Measurements from ENCODE around the gene KIFC3. TPM values are rescaled to one million over a fixed set of nuclear protein-coding genes. Genes with fewer than 3 reads are reported as not detected.
"Not testable (repeated sequence)": the region's sequence is repeated elsewhere in the genome, so short reads cannot be mapped to it uniquely, and the experiment has no call there.

The KIFC3 gene
- total RNA-seq, 6 donors from 2014 or later, result 82.6 to 340 (median 110) TPM

- no peaks in the 10 kb centered on the region for H3K9me3 ChIP-seq
- no peak overlapping the region for H3K4me3 ChIP-seq
- H3K27ac ChIP-seq, result no peak overlapping the region
- WGBS, 2 donors, result 88 to 94% methylated on average over 4 to 7 of the region's 7 CpGs
- ATAC-seq (ENCODE audit: low FRiP score in 2 of 2) (no peak), DNase-seq (no peak)
- TF ChIP-seq EP300 (IDR thresholded peaks at IDR 0.05), result no peak
- no peak for TF ChIP-seq POLR2AphosphoS5 (IDR thresholded peaks at IDR 0.05)
- H3K36me3 ChIP-seq, result peaks cover 0 to 59% (median 22%) of the 10 kb centered on the region in 4 donors
- peaks cover 17 to 25% (median 21%) of the 10 kb centered on the region in 4 donors for H3K4me1 ChIP-seq
- H3K27me3 ChIP-seq, result no peaks in the 10 kb centered on the region
Measured at GRCh38 chr16:57784334-57784733, 18.0 kb downstream of the KIFC3 start.

DNA sequence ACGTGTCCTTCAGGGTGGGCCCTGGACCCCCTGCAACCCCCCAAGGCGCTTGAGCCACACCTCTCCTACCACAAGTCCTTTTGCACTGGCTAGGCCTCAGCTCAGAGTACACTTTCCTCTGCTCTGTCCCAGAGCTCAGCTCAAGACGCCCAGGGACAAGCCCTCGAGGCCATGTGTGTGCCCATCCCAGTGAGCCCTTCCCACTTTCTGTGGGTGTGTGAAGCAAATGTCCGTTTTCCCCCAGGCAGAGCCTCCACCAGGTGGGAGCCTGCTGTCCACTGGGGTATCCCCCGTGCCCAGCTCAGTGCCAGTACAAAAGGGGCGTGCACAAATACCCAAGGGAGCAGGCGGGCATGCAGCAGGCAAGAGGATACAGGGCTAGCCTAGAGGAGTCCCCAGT is 18.4 kb downstream of the KIFC3 start:
- no peak for DNase-seq
- peaks cover 0 to 58% (median 20%) of the 10 kb centered on the region in 4 donors for H3K36me3 ChIP-seq
- H3K9me3 ChIP-seq, result no peaks in the 10 kb centered on the region
- no peak for ATAC-seq (ENCODE audit: low FRiP score in 2 of 2)
- no peaks in the 10 kb centered on the region for H3K27me3 ChIP-seq
- H3K4me1 ChIP-seq, result peaks cover 17 to 25% (median 21%) of the 10 kb centered on the region in 4 donors
- TF ChIP-seq POLR2A (IDR thresholded peaks at IDR 0.05) (no peak), EP300 (IDR thresholded peaks at IDR 0.05) (no peak), POLR2AphosphoS5 (IDR thresholded peaks at IDR 0.05) (no peak)
- TF ChIP-seq, protein P1, sequence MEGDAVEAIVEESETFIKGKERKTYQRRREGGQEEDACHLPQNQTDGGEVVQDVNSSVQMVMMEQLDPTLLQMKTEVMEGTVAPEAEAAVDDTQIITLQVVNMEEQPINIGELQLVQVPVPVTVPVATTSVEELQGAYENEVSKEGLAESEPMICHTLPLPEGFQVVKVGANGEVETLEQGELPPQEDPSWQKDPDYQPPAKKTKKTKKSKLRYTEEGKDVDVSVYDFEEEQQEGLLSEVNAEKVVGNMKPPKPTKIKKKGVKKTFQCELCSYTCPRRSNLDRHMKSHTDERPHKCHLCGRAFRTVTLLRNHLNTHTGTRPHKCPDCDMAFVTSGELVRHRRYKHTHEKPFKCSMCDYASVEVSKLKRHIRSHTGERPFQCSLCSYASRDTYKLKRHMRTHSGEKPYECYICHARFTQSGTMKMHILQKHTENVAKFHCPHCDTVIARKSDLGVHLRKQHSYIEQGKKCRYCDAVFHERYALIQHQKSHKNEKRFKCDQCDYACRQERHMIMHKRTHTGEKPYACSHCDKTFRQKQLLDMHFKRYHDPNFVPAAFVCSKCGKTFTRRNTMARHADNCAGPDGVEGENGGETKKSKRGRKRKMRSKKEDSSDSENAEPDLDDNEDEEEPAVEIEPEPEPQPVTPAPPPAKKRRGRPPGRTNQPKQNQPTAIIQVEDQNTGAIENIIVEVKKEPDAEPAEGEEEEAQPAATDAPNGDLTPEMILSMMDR (IDR thresholded peaks at IDR 0.05), result no peak
- H3K4me3 ChIP-seq, result no peak overlapping the region
- 80 to 97% methylated on average over 4 to 5 of the region's 8 CpGs for WGBS, 2 donors
- no peak overlapping the region for H3K27ac ChIP-seq

DNA sequence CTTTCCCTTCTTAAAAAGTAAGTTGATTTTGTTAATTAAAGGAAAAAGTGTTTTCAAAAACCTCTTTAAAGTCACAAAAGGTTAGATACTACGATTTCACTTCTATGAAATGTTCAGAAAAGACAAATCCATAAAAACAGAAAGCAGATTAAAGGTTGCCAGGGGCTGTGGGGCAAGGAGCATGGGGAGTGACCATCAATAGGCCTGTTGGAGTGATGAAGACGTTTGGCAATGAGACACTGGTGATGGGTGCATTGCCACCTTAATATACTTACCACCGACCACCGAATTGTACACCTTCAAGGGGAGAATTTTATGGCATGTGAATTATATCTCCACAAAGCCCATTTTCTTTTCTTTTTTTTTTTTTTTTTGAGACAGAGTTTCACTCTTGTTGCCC is 19.2 kb downstream of the KIFC3 start:
- TF ChIP-seq EP300 (IDR thresholded peaks at IDR 0.05) (no peak), POLR2A (IDR thresholded peaks at IDR 0.05) (no peak), POLR2AphosphoS5 (IDR thresholded peaks at IDR 0.05) (no peak)
- TF ChIP-seq, protein P1 (IDR thresholded peaks at IDR 0.05), result no peak
- H3K36me3 ChIP-seq, result peaks cover 0 to 53% (median 16%) of the 10 kb centered on the region in 4 donors
- peak overlapping the region in 2 of 4 donors; percentile 31 to 55 for H3K27ac ChIP-seq
- no peaks in the 10 kb centered on the region for H3K27me3 ChIP-seq
- 83 to 87% methylated on average over 4 of the region's 4 CpGs for WGBS, 2 donors
- DNase-seq (no peak), ATAC-seq (ENCODE audit: low FRiP score in 2 of 2) (no peak)
- H3K9me3 ChIP-seq, result no peaks in the 10 kb centered on the region
- H3K4me1 ChIP-seq, result peaks cover 15 to 21% (median 17%) of the 10 kb centered on the region in 4 donors
- H3K4me3 ChIP-seq, result no peak overlapping the region

- 67 to 90% methylated on average over 11 of the region's 11 CpGs for WGBS, 2 donors
Measured at GRCh38 chr16:57782607-57783055, 19.7 kb downstream of the KIFC3 start.

GRCh38 chr16:57781741-57782606 is 20.3 kb downstream of the KIFC3 start:
- H3K36me3 ChIP-seq, result peaks cover 0 to 45% (median 15%) of the 10 kb centered on the region in 4 donors
- WGBS, 2 donors, result 87 to 89% methylated on average over 10 of the region's 10 CpGs
- H3K4me1 ChIP-seq, result peaks cover 7 to 12% (median 8%) of the 10 kb centered on the region in 4 donors
- H3K9me3 ChIP-seq, result no peaks in the 10 kb centered on the region
- no peak overlapping the region for H3K4me3 ChIP-seq
- ATAC-seq (ENCODE audit: low FRiP score in 2 of 2) (no peak), DNase-seq (no peak)
- peak overlapping the region in 3 of 4 donors; percentile 13 to 55 (median 31) for H3K27ac ChIP-seq
- TF ChIP-seq POLR2AphosphoS5 (IDR thresholded peaks at IDR 0.05) (no peak), EP300 (IDR thresholded peaks at IDR 0.05) (no peak), POLR2A (IDR thresholded peaks at IDR 0.05) (no peak)
- TF ChIP-seq, protein P1 (IDR thresholded peaks at IDR 0.05), result no peak
- H3K27me3 ChIP-seq, result no peaks in the 10 kb centered on the region

More at GRCh38 chr16:57782607-57783055, 19.7 kb downstream of the KIFC3 start:
- H3K27me3 ChIP-seq; H3K4me3 ChIP-seq; DNase-seq; H3K9me3 ChIP-seq; ATAC-seq (ENCODE audit: low FRiP score in 2 of 2): not testable (repeated sequence)
- Histone ChIP-seq H3K27ac (peak overlapping the region in 3 of 4 donors; percentile 13 to 55 (median 31)), H3K36me3 (peaks cover 0 to 48% (median 15%) of the 10 kb centered on the region in 4 donors), H3K4me1 (peaks cover 12 to 16% (median 14%) of the 10 kb centered on the region in 4 donors)
